Panc1 (cell line): ENCODE measurements around the gene VSTM5. TPM values are rescaled to one million over a fixed set of nuclear protein-coding genes. Genes with fewer than 3 reads are reported as not detected.
"Not testable (repeated sequence)": the region's sequence is repeated elsewhere in the genome, so short reads cannot be mapped to it uniquely, and the experiment has no call there.

Experiments used
- ATAC-seq: fragments of 200-7000 bp; cut with Tn5 transposase; 2 replicates; pipeline ENCODE4 v1.9.1; 2020; ENCODE audit warnings: mild to moderate bottlenecking, moderate library complexity
- BruUV-seq: library from RNA; stranded (reverse); fragments of 400-500 nt; replicated peaks from 2 replicates; lab custom pipeline; 2021; lab: Mats Ljungman, UMichigan
- CTCF ChIA-PET: fragments of 300-600 bp; sonication (Branson Sonifier 250); formaldehyde crosslinking; loops from one replicate; lab custom pipeline; 2022; ENCODE audit warnings: antibody characterized with exemption; lab: Charles Lee
- POLR2A ChIA-PET: fragments of 300-600 bp; sonication (Branson Sonifier 250); formaldehyde crosslinking; loops from one replicate; lab custom pipeline; 2022; ENCODE audit warnings: antibody characterized with exemption; lab: Charles Lee
- DNase-seq: peaks from one replicate; pipeline ENCODE4 v3.0.0-alpha.2; 2010; ENCODE audit warnings: low read depth, low spot score
- H3K27ac ChIP-seq: 2 replicates; pipeline ENCODE4 v1.5.1; 2011; ENCODE audit warnings: mild to moderate bottlenecking, low read length, inconsistent platforms
- H3K27me3 ChIP-seq: fragments of 200-500 bp; sonication (Bioruptor generic); 2 replicates; pipeline ENCODE4 v1.6.0; 2014; ENCODE audit warnings: low read length, inconsistent platforms; ENCODE audit not compliant: control insufficient read depth, insufficient read depth
- H3K36me3 ChIP-seq: fragments of 200-500 bp; sonication (Bioruptor generic); 2 replicates; pipeline ENCODE4 v1.5.1; 2014; ENCODE audit warnings: inconsistent platforms, mild to moderate bottlenecking, low read length, moderate library complexity; ENCODE audit not compliant: control insufficient read depth, insufficient read depth
- H3K4me1 ChIP-seq: 2 replicates; pipeline ENCODE4 v1.5.1; 2011; ENCODE audit warnings: inconsistent platforms, mild to moderate bottlenecking, low read length, moderate library complexity; ENCODE audit not compliant: control insufficient read depth, insufficient read depth
- H3K4me3 ChIP-seq, 2 experiments: 2 replicates each; pipeline ENCODE4 v1.5.1; 2011 to 2012; ENCODE audit warnings: low read depth in 2 of 2, low read length in 2 of 2, mild to moderate bottlenecking in 2 of 2, inconsistent platforms in 1 of 2, moderate library complexity in 1 of 2
- H3K9me3 ChIP-seq: fragments of 200-500 bp; sonication (Bioruptor generic); 2 replicates; pipeline ENCODE4 v1.5.1; 2014; ENCODE audit warnings: low read depth, mild to moderate bottlenecking, inconsistent platforms, low read length, moderate library complexity; ENCODE audit not compliant: control insufficient read depth, insufficient read depth
- POLR2AphosphoS5 ChIP-seq: IDR thresholded peaks from 2 replicates; pipeline ENCODE4 v1.6.1; 2012; ENCODE audit warnings: mild to moderate bottlenecking, low read depth, low read length, moderate library complexity
- SIN3A ChIP-seq: IDR thresholded peaks from 2 replicates; pipeline ENCODE4 v1.6.1; 2012; ENCODE audit warnings: low read depth, mild to moderate bottlenecking, low read length, moderate library complexity, borderline replicate concordance; ENCODE audit not compliant: insufficient read depth
- TCF7L2 ChIP-seq: IDR thresholded peaks from 2 replicates; pipeline ENCODE4 v1.6.1; 2011; ENCODE audit warnings: mild to moderate bottlenecking, low read depth, low read length, inconsistent platforms
- in situ Hi-C: cut with HindIII; loops from 2 replicates; pipeline ENCODE4 v1.10.0; 2016; ENCODE audit warnings: low sequenced_read_pairs, low pct_unique_long_range_greater_than_20kb
- intact Hi-C: fragments of 100-400 bp; cut with micrococcal nuclease; formaldehyde crosslinking; loops from one replicate; pipeline ENCODE4 v1.10.0; 2022; ENCODE audit not compliant: unreplicated experiment
- total RNA-seq: library from RNA; stranded (reverse); gene quantifications from one replicate; pipeline ENCODE4 v1.2.1, GENCODE V29; 2021; ENCODE audit not compliant: unreplicated experiment
- TF ChIP-seq, protein P1 (sequence below), 2 experiments: IDR thresholded peaks; 2 replicates each; pipeline ENCODE4 v1.6.1; 2011 to 2012; ENCODE audit warnings: low read depth in 2 of 2, control low read depth in 1 of 2, low read length in 1 of 2, mild to moderate bottlenecking in 1 of 2, moderate library complexity in 1 of 2; ENCODE audit not compliant: insufficient read depth in 1 of 2
- TF ChIP-seq, protein P2 (sequence below): fragments of 450-650 bp; IDR thresholded peaks from 2 replicates; pipeline ENCODE4 v1.5.1; 2017; ENCODE audit warnings: mild to moderate bottlenecking

The VSTM5 gene
- total RNA-seq, 1 experiment from 2014 or later, result not detected

DNA sequence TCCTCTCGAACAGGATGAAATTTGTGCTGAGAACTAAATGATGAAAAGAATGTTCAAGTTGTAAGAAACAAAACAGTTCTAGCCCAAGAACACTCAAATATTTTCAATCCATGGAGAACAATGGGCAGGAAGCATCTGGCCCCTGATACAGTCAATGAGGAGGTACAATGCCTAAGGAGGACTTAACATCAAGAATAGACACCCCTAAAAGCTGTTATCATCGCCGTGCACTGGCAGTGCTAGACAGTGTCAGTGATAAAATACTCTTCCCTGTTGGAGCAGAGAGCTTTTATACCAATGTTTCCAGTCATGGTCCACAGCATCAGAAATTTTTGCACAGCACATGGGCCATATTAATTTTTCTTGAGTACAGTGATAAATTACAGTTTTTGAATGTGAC lies 20.2 kb upstream of the VSTM5 start:
- H3K4me1 ChIP-seq, result no peaks in the 10 kb centered on the region
- no peaks in the 10 kb centered on the region for H3K36me3 ChIP-seq
- no TSS peak for BruUV-seq
- in situ Hi-C loops, result no loop called here
- POLR2A ChIA-PET, result no interaction called here
- no peaks in the 10 kb centered on the region for H3K27me3 ChIP-seq
- no peak for ATAC-seq
- no peak for DNase-seq
- CTCF ChIA-PET, result no interaction called here
- intact Hi-C loops, result no loop called here
- no peak for TF ChIP-seq TCF7L2
- no peak for TF ChIP-seq SIN3A
- TF ChIP-seq, protein P1, sequence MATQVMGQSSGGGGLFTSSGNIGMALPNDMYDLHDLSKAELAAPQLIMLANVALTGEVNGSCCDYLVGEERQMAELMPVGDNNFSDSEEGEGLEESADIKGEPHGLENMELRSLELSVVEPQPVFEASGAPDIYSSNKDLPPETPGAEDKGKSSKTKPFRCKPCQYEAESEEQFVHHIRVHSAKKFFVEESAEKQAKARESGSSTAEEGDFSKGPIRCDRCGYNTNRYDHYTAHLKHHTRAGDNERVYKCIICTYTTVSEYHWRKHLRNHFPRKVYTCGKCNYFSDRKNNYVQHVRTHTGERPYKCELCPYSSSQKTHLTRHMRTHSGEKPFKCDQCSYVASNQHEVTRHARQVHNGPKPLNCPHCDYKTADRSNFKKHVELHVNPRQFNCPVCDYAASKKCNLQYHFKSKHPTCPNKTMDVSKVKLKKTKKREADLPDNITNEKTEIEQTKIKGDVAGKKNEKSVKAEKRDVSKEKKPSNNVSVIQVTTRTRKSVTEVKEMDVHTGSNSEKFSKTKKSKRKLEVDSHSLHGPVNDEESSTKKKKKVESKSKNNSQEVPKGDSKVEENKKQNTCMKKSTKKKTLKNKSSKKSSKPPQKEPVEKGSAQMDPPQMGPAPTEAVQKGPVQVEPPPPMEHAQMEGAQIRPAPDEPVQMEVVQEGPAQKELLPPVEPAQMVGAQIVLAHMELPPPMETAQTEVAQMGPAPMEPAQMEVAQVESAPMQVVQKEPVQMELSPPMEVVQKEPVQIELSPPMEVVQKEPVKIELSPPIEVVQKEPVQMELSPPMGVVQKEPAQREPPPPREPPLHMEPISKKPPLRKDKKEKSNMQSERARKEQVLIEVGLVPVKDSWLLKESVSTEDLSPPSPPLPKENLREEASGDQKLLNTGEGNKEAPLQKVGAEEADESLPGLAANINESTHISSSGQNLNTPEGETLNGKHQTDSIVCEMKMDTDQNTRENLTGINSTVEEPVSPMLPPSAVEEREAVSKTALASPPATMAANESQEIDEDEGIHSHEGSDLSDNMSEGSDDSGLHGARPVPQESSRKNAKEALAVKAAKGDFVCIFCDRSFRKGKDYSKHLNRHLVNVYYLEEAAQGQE (IDR thresholded peaks at IDR 0.05; ENCODE audit: insufficient read depth in 1 of 2, low read depth in 2 of 2, low read length in 1 of 2), result no peak
- TF ChIP-seq, protein P2, sequence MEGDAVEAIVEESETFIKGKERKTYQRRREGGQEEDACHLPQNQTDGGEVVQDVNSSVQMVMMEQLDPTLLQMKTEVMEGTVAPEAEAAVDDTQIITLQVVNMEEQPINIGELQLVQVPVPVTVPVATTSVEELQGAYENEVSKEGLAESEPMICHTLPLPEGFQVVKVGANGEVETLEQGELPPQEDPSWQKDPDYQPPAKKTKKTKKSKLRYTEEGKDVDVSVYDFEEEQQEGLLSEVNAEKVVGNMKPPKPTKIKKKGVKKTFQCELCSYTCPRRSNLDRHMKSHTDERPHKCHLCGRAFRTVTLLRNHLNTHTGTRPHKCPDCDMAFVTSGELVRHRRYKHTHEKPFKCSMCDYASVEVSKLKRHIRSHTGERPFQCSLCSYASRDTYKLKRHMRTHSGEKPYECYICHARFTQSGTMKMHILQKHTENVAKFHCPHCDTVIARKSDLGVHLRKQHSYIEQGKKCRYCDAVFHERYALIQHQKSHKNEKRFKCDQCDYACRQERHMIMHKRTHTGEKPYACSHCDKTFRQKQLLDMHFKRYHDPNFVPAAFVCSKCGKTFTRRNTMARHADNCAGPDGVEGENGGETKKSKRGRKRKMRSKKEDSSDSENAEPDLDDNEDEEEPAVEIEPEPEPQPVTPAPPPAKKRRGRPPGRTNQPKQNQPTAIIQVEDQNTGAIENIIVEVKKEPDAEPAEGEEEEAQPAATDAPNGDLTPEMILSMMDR, result no peak
- no peak for TF ChIP-seq POLR2AphosphoS5
- no peaks in the 10 kb centered on the region for H3K9me3 ChIP-seq
- H3K4me3 ChIP-seq, result no peak overlapping the region
- no peak overlapping the region for H3K27ac ChIP-seq

DNA sequence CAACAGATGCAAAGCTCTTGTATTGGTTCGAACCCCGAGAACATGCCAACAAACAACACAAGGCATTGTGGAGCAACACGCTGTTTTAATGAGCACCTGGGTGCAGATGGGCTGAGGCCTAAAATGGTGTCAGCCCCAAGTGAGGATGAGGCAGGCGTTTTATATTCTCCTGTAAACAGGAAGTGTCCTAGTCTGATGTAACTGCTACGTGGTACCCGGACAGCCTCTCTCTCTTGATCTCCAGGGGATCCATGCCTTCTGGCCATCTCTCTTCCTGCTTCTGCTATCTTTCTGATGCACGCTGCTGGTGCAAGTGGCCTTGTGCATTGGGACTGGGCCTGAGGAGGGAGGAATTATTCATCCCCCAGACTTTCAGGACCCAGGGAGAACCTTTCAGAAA lies 19.4 kb upstream of the VSTM5 start:
- Histone ChIP-seq H3K27ac (no peak overlapping the region), H3K36me3 (no peaks in the 10 kb centered on the region), H3K4me1 (no peaks in the 10 kb centered on the region), H3K9me3 (no peaks in the 10 kb centered on the region), H3K4me3 (no peak overlapping the region), H3K27me3 (no peaks in the 10 kb centered on the region)
- no TSS peak for BruUV-seq
- intact Hi-C loops, result no loop called here
- TF ChIP-seq SIN3A, result no peak
- TF ChIP-seq, protein P2, result no peak
- no peak for DNase-seq
- no peak for ATAC-seq
- POLR2A ChIA-PET, result no interaction called here
- CTCF ChIA-PET, result no interaction called here
- in situ Hi-C loops, result no loop called here

DNA sequence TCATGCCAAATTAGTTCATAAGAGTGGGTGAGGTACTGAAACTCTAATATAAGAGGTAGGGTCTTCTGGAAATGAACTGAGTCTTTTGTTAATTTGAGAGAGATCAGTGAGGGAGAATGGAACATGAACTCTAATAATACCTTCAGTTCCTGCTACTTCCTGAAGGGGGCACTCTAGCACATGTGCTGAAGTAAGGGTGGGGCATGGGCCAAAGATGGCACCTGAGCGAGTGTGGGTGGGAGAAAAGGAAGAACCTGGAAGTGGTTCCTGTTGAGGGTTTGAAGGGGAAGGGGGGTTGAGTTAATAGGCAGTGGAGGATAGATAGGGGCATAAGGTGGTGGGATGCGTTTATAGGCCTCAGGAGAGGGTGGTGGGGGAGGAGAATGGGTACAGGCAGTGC lies 18.0 kb upstream of the VSTM5 start:
- H3K27me3 ChIP-seq, ATAC-seq, H3K4me3 ChIP-seq, H3K9me3 ChIP-seq, intact Hi-C loops, H3K27ac ChIP-seq, BruUV-seq, H3K36me3 ChIP-seq, DNase-seq, H3K4me1 ChIP-seq, POLR2A ChIA-PET, in situ Hi-C loops, CTCF ChIA-PET: not testable (repeated sequence)
- TF ChIP-seq, protein P2, result peak; percentile 62
